IPS-15b (cell line): Measurements from ENCODE around the gene ITGB4.
"Not testable (repeated sequence)": the region's sequence is repeated elsewhere in the genome, so short reads cannot be mapped to it uniquely, and the experiment has no call there.

Experiments used
- H3K27me3 ChIP-seq: one replicate; pipeline ENCODE4 v1.6.1; 2013; ENCODE audit warnings: low read length; ENCODE audit not compliant: control insufficient read depth, insufficient read depth
- H3K36me3 ChIP-seq: one replicate; pipeline ENCODE4 v1.6.1; 2013; ENCODE audit warnings: low read length; ENCODE audit not compliant: control insufficient read depth, insufficient read depth
- H3K4me1 ChIP-seq: one replicate; pipeline ENCODE4 v1.6.1; 2013; ENCODE audit warnings: mild to moderate bottlenecking, low read length; ENCODE audit not compliant: control insufficient read depth, insufficient read depth
- H3K4me3 ChIP-seq: one replicate; pipeline ENCODE4 v1.5.1; 2013; ENCODE audit warnings: low read depth, low read length
- H3K9ac ChIP-seq: one replicate; pipeline ENCODE4 v1.6.1; 2013; ENCODE audit warnings: low read depth, mild to moderate bottlenecking, low read length
- H3K9me3 ChIP-seq: one replicate; pipeline ENCODE4 v1.6.1; 2013; ENCODE audit warnings: mild to moderate bottlenecking, low read length; ENCODE audit not compliant: control insufficient read depth, insufficient read depth

ITGB4 gene

DNA sequence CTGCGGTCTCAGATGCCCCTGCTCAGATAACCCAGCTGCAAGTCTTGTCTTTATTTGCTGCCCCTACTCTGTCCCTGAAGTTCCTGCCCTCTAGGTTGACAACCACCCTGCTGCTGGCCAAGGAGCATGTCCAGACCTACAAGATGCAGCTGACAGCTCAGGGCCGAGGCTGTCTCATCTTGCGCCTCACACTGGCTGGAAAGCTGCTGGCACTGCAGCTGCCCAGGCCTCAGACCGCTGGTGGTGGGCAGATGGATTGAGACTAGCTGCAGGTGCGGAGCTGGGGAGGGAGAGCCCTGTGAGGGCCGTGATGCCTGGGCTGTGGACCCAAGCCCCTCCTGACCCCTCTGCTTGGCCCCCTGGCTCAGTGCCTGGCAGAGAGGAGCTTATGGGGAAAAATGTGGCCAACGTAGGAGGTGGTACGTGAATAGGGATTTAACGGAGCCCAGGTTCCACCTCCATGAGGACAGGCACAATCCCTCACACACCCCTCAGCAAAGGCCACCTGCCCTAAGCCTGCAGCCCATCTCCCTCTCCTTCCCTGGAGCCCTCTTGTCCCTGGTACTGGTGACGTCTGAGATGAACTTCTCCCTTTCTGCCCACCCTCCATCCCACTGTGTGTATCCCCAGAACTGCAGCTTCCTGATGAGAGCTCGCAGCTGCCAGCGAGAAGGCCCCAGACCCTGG, 52.0 kb downstream of the ITGB4 start:
- peaks cover 7% of the 10 kb centered on the region for H3K4me1 ChIP-seq
- H3K9me3 ChIP-seq: no peaks in the 10 kb centered on the region
- peak overlapping the region; percentile 37 for H3K9ac ChIP-seq
- peaks cover 10% of the 10 kb centered on the region for H3K36me3 ChIP-seq
- no peak overlapping the region for H3K4me3 ChIP-seq
- H3K27me3 ChIP-seq: no peaks in the 10 kb centered on the region

GRCh38 chr17:75773808-75774470, 52.7 kb downstream of the ITGB4 start:
- H3K9me3 ChIP-seq: no peaks in the 10 kb centered on the region
- H3K36me3 ChIP-seq: peaks cover 15% of the 10 kb centered on the region
- H3K9ac ChIP-seq: no peak overlapping the region
- H3K4me3 ChIP-seq: no peak overlapping the region
- peaks cover 7% of the 10 kb centered on the region for H3K4me1 ChIP-seq
- no peaks in the 10 kb centered on the region for H3K27me3 ChIP-seq

GRCh38 chr17:75774471-75774990, 53.3 kb downstream of the ITGB4 start:
- no peak overlapping the region for H3K4me3 ChIP-seq
- H3K4me1 ChIP-seq: peaks cover 7% of the 10 kb centered on the region
- no peaks in the 10 kb centered on the region for H3K9me3 ChIP-seq
- no peak overlapping the region for H3K9ac ChIP-seq
- H3K36me3 ChIP-seq: peaks cover 15% of the 10 kb centered on the region
- no peaks in the 10 kb centered on the region for H3K27me3 ChIP-seq

- Histone ChIP-seq H3K4me3 (no peak overlapping the region), H3K9ac (no peak overlapping the region), H3K9me3 (no peaks in the 10 kb centered on the region), H3K4me1 (peaks cover 7% of the 10 kb centered on the region), H3K27me3 (no peaks in the 10 kb centered on the region), H3K36me3 (peaks cover 15% of the 10 kb centered on the region)
Observed at GRCh38 chr17:75774991-75775668, 53.9 kb downstream of the ITGB4 start.

- Histone ChIP-seq H3K4me1 (peaks cover 7% of the 10 kb centered on the region), H3K4me3 (no peak overlapping the region), H3K27me3 (no peaks in the 10 kb centered on the region), H3K36me3 (peaks cover 15% of the 10 kb centered on the region), H3K9ac (no peak overlapping the region), H3K9me3 (no peaks in the 10 kb centered on the region)
Observed at GRCh38 chr17:75776386-75777295, 55.4 kb downstream of the ITGB4 start.

- H3K9me3 ChIP-seq: no peaks in the 10 kb centered on the region
- peak overlapping the region; percentile 90 for H3K4me3 ChIP-seq
- H3K9ac ChIP-seq: no peak overlapping the region
- H3K36me3 ChIP-seq: peaks cover 15% of the 10 kb centered on the region
- H3K4me1 ChIP-seq: peaks cover 7% of the 10 kb centered on the region
- H3K27me3 ChIP-seq: no peaks in the 10 kb centered on the region
Observed at GRCh38 chr17:75777296-75777922, 56.1 kb downstream of the ITGB4 start.

- not testable (repeated sequence) for H3K27me3 ChIP-seq, H3K4me1 ChIP-seq, H3K9me3 ChIP-seq
- Histone ChIP-seq H3K9ac (peak overlapping the region; percentile 93), H3K36me3 (peaks cover 15% of the 10 kb centered on the region), H3K4me3 (peak overlapping the region; percentile 90)
Observed at GRCh38 chr17:75778066-75778860, 57.0 kb downstream of the ITGB4 start.

DNA sequence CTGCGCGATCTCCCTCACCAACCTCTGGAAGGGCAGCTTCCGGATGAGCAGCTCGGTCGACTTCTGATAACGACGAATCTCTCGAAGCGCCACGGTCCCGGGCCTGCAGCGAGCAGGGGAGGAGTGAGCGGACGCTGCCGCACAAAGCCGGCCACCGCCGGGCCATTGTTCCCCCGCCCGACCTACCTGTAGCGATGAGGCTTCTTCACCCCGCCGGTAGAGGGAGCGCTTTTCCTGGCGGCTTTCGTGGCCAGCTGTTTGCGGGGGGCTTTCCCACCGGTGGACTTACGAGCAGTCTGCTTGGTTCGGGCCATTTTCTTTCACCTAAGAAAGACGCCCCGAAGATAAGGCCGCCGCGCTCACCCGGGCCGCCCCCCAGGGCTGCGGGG, 57.6 kb downstream of the ITGB4 start:
- H3K9me3 ChIP-seq: no peaks in the 10 kb centered on the region
- H3K4me1 ChIP-seq: peaks cover 14% of the 10 kb centered on the region
- H3K4me3 ChIP-seq: peak overlapping the region; percentile 90
- no peaks in the 10 kb centered on the region for H3K27me3 ChIP-seq
- H3K9ac ChIP-seq: peak overlapping the region; percentile 93
- peaks cover 15% of the 10 kb centered on the region for H3K36me3 ChIP-seq

- Histone ChIP-seq H3K9ac (peak overlapping the region; percentile 93), H3K4me3 (peak overlapping the region; percentile 90), H3K36me3 (peaks cover 15% of the 10 kb centered on the region), H3K9me3 (no peaks in the 10 kb centered on the region), H3K27me3 (no peaks in the 10 kb centered on the region), H3K4me1 (peaks cover 18% of the 10 kb centered on the region)
Observed at GRCh38 chr17:75779250-75779986, 58.2 kb downstream of the ITGB4 start.
